ENCODE measurements around the gene HCN2.

- no peak for TF ChIP-seq CTCF (IDR thresholded peaks at IDR 0.05; ENCODE audit: poor library complexity, severe bottlenecking)
- no peak for TF ChIP-seq REST (IDR thresholded peaks at IDR 0.05; ENCODE audit: borderline replicate concordance)
- no peak for TF ChIP-seq EZH2 (IDR thresholded peaks at IDR 0.05; ENCODE audit: borderline replicate concordance, insufficient read depth, low read length, poor library complexity, severe bottlenecking)
- TF ChIP-seq POLR2AphosphoS5 (IDR thresholded peaks at IDR 0.05): no peak
- no peak for TF ChIP-seq SMC3 (conservative IDR thresholded peaks at IDR 0.05; ENCODE audit: poor library complexity)
These were observed 33.7 kb downstream of the HCN2 start for GRCh38 chr19:623175-623916.

All from neural cell (in vitro differentiated cells).